Measurements from ENCODE around the gene PRPSAP1. TPM values are rescaled to one million over a fixed set of nuclear protein-coding genes. Genes with fewer than 3 reads are reported as not detected.

PRPSAP1 gene
- total RNA-seq, 1 donor from 2014 or later, result 69.7 TPM

GRCh38 chr17:76390003-76390421, 36.3 kb upstream of the PRPSAP1 start:
- DNase-seq (ENCODE audit: extremely low spot score, unreplicated experiment), result no peak
- no peak for TF ChIP-seq CTCF (IDR thresholded peaks at IDR 0.05)
- Mint-ChIP-seq H3K4me3 (ENCODE audit: unreplicated experiment) (no peak overlapping the region), H3K9me3 (ENCODE audit: unreplicated experiment) (no peaks in the 10 kb centered on the region), H3K36me3 (ENCODE audit: unreplicated experiment) (peaks cover 13% of the 10 kb centered on the region), H3K27ac (ENCODE audit: unreplicated experiment) (no peak overlapping the region), H3K4me1 (ENCODE audit: unreplicated experiment) (peaks cover 10% of the 10 kb centered on the region), H3K27me3 (ENCODE audit: unreplicated experiment) (no peaks in the 10 kb centered on the region)

- Mint-ChIP-seq H3K9me3 (ENCODE audit: unreplicated experiment) (no peaks in the 10 kb centered on the region), H3K27ac (ENCODE audit: unreplicated experiment) (no peak overlapping the region), H3K4me1 (ENCODE audit: unreplicated experiment) (peaks cover 10% of the 10 kb centered on the region), H3K27me3 (ENCODE audit: unreplicated experiment) (no peaks in the 10 kb centered on the region), H3K4me3 (ENCODE audit: unreplicated experiment) (no peak overlapping the region), H3K36me3 (ENCODE audit: unreplicated experiment) (peaks cover 13% of the 10 kb centered on the region)
- DNase-seq (ENCODE audit: extremely low spot score, unreplicated experiment), result no peak
- TF ChIP-seq CTCF (IDR thresholded peaks at IDR 0.05), result no peak
Measured at GRCh38 chr17:76388966-76389888, 35.5 kb upstream of the PRPSAP1 start.

GRCh38 chr17:76386966-76387765, 33.5 kb upstream of the PRPSAP1 start:
- Mint-ChIP-seq H3K4me3 (ENCODE audit: unreplicated experiment) (no peak overlapping the region), H3K27ac (ENCODE audit: unreplicated experiment) (no peak overlapping the region), H3K36me3 (ENCODE audit: unreplicated experiment) (peaks cover 7% of the 10 kb centered on the region), H3K9me3 (ENCODE audit: unreplicated experiment) (no peaks in the 10 kb centered on the region), H3K4me1 (ENCODE audit: unreplicated experiment) (peaks cover 18% of the 10 kb centered on the region), H3K27me3 (ENCODE audit: unreplicated experiment) (no peaks in the 10 kb centered on the region)
- TF ChIP-seq CTCF (IDR thresholded peaks at IDR 0.05), result no peak
- no peak for DNase-seq (ENCODE audit: extremely low spot score, unreplicated experiment)

DNA sequence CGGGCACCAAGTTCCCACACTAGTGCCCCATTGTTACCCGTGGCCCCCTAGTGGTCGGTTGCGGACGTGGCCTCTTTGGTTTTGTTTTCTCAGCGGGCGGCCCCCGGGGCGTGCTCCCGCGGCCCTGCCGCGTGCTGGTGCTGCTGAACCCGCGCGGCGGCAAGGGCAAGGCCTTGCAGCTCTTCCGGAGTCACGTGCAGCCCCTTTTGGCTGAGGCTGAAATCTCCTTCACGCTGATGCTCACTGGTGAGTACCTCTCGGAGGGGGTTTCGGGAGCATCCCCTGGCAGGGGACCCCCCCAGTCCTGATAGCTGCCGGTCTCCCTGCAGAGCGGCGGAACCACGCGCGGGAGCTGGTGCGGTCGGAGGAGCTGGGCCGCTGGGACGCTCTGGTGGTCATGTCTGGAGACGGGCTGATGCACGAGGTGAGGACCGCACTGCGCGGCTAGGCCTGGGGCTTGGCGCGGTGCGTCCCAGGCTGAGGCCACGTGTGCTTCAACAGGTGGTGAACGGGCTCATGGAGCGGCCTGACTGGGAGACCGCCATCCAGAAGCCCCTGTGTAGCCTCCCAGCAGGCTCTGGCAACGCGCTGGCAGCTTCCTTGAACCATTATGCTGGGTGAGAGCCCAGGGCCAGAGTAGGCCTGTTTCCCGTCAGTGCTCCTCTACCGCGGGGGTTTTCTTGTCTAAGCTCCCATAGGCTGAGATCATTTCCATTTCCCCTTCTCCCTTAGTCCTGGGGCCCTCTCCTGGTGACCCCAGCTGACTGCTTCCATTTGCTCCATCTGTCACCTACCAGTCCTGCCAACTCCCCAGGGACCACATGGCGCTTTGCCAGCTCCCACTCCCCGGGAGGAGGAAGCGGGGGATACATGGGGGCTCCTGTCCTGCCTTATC, 32.4 kb upstream of the PRPSAP1 start:
- peaks cover 5% of the 10 kb centered on the region for H3K36me3 Mint-ChIP-seq (ENCODE audit: unreplicated experiment)
- no peak overlapping the region for H3K27ac Mint-ChIP-seq (ENCODE audit: unreplicated experiment)
- peak; percentile 94 for DNase-seq (ENCODE audit: extremely low spot score, unreplicated experiment)
- peak; percentile 88 for TF ChIP-seq CTCF (IDR thresholded peaks at IDR 0.05)
- no peaks in the 10 kb centered on the region for H3K27me3 Mint-ChIP-seq (ENCODE audit: unreplicated experiment)
- peak overlapping the region; percentile 71 for H3K4me3 Mint-ChIP-seq (ENCODE audit: unreplicated experiment)
- H3K9me3 Mint-ChIP-seq (ENCODE audit: unreplicated experiment), result no peaks in the 10 kb centered on the region
- H3K4me1 Mint-ChIP-seq (ENCODE audit: unreplicated experiment), result peaks cover 21% of the 10 kb centered on the region
